HG03354 (cell line): ENCODE data around the gene ASPSCR1.
"Not testable (repeated sequence)": the region's sequence is repeated elsewhere in the genome, so short reads cannot be mapped to it uniquely, and the experiment has no call there.

ENCODE experiments used
- ATAC-seq: cut with Tn5 transposase; IDR thresholded peaks from one replicate; pipeline ENCODE4 v1.9.1; 2021; ENCODE audit warnings: mild to moderate bottlenecking; ENCODE audit not compliant: unreplicated experiment, poor library complexity, severe bottlenecking

Gene ASPSCR1

GRCh38 chr17:81978524-81979298 is 1.3 kb downstream of the ASPSCR1 start:
- ATAC-seq: no peak

- ATAC-seq: no peak
Measured at GRCh38 chr17:81980122-81980521, 2.7 kb downstream of the ASPSCR1 start.

DNA sequence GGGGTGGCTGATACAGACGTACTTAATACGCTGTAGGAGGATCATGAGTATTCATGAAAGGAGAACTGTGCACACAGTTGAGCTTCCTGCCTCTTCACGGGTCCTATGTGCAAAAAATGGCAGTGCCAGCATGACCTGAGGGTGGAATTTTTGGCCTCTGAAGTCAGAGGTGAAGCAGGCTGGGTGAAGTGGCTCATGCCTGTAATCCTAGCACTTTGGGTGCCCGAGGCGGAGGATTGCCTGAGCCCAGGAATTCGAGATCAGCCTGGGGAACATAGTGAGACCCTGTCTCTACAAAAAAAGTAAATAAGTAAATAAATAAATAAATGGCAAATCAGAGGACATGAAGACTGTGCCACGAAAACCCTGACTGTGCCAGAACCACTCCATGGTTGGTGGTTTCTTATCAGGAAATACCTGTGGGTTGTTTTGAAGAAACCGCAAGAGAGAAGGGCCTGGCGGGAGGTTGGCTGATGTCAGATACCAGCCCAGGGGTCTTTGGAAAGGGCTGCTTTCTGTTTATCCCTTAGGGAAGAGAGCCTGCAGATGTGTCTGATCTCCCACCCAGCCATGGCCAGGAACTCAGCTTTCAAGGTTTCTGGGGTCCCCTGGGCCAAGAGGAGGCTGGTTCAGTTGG is 3.4 kb downstream of the ASPSCR1 start:
- no peak for ATAC-seq

- ATAC-seq: not testable (repeated sequence)
Measured at GRCh38 chr17:81981511-81981910, 4.1 kb downstream of the ASPSCR1 start.

DNA sequence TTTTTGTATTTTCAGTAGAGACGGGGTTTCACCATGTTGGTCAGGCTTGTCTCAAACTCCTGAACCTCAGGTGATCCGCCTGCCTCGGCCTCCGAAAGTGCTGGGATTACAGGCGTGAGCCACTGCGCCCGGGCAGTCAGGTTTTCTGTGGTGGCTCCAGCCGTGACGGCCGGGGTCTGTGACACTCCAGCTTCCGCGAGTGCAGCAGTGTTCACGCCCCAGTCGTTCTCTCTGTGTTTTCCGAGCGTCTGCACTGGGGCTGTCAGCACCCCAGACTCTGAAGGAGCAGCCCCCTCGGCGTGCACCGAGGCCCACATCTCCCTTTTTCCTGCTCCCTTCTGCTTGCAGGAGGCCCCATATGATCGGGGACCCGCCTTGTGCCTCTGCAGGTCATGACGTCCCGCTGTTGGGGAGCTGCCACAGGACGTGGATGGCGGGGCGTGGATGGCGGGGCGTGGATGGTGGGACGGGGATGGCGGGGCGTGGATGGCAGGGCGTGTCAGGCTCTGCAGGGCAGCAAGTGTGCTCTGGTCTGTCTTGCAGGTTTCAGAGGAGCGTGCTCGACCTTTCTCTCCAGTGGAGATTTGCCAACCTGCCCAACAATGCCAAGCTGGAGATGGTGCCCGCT is 5.7 kb downstream of the ASPSCR1 start:
- ATAC-seq: no peak

DNA sequence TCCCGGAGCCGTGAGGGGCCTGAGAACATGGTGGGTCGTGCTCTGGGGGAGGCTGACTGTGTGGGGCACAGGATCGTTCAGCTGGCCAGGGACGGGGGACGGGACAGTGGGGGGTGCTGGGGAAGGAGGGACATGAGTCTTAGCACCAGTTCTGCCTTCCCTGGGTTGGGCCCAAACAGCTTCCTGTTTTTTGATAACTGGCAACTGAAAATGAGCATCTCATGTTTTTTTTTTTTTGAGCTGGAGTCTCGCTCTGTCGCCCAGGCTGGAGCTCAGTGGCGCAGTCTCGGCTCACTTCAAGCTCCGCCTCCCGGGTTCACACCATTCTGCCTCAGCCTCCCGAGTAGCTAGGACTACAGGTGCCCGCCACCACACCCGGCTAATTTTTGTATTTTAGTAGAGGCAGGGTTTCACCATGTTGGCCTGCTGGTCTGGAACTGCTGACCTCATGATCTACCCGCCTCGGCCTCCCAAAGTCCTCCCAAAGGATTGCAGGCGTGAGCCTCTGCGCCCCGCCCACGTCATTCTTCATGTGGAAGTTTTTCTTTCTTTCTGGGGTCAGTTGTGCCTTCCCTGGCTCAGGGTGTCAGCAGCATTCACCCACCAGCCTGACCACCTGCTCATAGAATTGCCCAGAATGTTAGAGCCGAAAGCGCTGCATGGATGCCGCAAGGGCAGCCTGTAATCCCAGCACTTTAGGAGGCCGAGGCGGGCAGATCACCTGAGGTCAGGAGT is 6.4 kb downstream of the ASPSCR1 start:
- no peak for ATAC-seq

- no peak for ATAC-seq
Measured at GRCh38 chr17:81984773-81985410, 7.5 kb downstream of the ASPSCR1 start.

DNA sequence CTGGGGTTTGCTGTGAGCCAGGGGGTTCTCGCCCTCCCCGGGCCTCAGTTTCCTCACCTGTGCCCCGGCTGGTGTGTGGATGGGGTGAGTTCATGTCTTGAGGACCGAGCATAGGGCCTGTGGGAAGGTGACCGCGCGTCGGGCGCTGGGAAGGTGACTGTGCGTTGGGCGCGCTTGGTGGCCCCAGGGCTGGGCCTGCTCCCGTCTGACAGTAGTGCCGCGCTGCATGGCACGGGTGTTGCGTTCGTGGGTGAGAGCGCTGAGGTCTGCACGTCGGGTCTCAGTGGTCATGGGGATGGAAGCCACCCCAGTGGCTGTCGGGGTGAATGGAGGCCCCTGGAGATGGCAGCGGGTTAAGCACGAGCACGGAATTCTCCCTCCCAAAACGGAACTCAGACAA is 9.2 kb downstream of the ASPSCR1 start:
- no peak for ATAC-seq

GRCh38 chr17:81987161-81987770 is 9.8 kb downstream of the ASPSCR1 start:
- ATAC-seq: no peak

DNA sequence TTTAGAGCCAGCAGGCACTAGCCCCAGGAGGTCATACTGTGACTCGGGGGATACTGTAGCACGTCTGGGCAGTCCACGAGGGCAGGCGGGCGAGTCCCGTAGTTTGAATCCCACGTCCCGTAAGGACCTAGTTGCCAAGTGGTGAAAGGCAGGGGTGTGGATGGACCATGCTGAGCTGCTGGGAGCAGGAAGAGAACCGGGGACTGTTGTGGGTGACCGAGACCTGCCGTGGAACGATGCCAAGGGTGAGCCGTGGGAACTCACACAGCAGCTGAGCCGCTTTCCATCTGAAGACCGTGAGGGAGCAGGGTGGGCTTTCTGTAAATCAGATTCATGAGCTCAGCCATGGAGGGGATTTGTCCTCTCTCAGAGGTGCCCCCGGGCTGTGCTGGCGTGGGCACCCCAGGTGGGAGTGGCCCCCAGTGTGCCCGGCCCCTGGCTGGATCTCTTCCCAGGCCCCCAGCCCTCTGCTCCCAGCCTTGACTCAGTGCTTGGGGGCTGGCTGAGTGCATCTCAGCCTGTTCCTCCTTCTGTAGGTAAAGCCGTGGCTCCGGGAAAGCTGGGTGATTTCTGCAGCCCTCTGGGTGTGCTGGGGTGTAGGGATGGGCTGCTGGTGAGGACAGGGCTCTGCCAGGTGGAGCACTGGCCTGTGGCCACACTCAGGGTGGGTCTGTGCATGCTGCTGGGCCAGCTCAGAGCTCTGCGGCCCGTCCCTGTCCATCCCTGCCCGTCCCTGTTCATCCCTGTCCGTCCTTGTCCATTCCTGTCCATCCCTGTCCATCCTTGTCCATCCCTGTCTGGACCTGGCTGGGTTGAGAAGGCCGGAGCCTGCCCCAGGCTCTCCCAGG is 13.6 kb downstream of the ASPSCR1 start:
- no peak for ATAC-seq

GRCh38 chr17:81991684-81992305 is 14.4 kb downstream of the ASPSCR1 start:
- ATAC-seq: no peak

DNA sequence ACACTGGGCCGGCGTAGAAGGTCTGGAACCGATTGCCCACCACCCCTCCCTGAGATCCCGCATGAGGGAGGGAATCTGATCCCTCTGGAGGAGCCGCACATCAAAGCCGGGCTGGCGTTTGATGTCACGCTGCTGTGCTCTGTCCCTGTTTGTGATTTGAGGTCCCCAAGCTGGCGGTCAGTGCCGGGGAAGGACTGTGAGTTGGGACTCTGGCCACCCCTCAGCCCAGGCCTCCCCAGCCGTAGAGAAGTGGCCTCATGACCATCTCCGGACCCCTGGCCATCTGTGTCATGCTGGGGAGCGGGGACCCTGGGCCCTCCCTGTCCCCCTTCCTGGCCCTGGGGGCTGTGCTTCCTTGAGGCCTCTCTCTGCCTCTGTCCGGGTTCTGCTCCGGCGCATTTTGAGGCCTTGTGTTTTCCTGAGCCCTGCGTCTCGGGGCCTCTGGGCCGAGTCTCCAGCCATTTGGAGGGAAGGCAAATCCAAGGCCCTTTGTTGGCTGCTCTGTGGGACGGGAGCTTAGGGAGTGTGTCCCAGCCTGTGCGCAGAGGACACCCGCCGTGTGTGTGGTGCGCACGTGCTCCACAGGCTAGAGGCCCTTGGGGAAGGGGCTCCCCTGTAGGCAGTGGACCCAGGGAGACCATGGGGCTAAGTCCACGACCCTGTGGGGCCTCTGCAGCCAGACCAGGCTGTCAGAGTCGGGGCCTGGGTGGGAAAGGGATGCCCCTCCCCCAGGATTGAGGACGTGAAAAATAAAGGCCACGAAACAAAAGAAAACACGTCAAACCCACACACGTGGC is 15.1 kb downstream of the ASPSCR1 start:
- ATAC-seq: no peak

- no peak for ATAC-seq
Measured at GRCh38 chr17:81993729-81994592, 16.5 kb downstream of the ASPSCR1 start.

DNA sequence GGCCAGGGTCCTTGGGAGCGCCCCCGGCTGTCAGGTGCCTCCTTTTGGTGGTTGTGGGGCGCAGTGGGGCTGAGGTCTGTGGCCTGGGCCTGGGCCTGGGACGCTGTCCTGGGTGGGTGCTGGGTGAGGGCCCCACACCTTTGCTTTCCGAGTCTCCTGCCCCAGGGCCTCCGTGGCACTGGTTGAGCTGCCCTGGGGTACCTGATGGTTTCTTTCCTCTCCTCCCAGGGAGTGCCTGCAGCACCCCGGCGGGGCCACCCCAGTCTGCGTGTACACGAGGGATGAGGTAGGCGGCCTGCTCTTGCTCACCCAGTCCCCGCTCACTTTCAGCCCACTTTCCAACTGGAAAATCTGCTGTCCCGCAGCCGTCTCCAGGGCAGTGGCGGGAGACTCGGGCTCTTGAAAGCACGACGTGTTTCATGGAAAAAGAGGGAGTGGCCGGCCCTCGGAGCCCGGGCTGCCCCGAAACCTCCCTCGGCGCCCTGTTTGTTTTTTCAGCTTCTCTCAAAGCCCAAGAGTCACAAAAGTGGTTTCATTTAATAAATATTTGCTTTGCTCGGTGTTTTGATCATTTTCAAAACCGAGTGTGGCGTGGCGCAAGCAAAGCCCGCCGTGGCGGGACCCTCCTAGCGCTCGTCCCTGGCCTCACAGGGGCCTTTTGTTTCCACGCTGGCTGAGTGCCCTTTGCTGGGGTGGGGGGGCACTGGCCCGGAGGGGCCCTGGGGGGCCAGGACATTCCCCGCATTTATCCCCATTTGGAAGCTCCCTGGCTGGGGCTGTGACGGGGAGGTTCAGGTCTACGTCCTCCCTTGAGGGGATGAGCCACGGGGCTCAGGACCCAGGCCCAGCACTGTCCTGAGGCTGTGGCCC is 17.4 kb downstream of the ASPSCR1 start:
- ATAC-seq: no peak

DNA sequence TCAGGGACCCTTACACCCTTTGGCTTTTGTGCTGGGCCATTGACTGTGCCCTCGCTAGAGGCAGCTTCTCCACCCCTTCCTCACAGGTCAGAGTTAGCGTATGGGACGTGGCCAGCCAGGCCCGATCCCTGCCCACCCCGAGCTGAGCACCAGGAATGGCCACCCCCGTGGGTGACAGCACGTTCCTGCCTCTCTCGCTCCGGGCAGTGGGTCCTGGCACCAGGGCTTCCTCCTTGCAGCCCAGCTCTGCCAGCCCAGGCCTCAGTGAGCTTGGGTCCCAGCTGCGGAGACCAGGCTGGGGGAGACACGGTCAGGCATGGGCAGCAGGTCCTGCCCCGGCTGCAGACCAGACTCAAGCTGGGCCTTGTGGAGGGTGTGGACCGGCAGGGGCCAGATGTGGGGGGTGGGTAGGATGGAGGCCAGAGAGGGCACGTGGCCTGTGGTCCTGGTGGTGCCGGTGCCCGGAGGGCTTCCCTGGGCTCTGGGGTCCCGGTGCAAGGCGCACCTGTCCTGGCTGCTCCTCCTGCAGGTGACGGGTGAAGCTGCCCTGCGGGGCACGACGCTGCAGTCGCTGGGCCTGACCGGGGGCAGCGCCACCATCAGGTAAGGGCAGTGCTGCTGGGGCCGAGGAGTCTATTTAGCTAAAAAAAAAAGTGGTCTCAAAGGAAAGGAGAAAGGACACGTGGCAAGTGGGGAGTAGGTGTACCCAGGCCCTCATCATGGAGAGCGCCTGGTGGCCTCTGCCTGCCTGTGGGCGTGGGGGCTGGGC is 18.2 kb downstream of the ASPSCR1 start:
- no peak for ATAC-seq
